GM18508 (cell line): Measurements from ENCODE around the gene NXNL1.

Experiments used
- ATAC-seq: cut with Tn5 transposase; IDR thresholded peaks from one replicate; pipeline ENCODE4 v1.9.1; 2021; ENCODE audit warnings: moderate number of reproducible peaks; ENCODE audit not compliant: insufficient read depth, unreplicated experiment

Gene NXNL1

DNA sequence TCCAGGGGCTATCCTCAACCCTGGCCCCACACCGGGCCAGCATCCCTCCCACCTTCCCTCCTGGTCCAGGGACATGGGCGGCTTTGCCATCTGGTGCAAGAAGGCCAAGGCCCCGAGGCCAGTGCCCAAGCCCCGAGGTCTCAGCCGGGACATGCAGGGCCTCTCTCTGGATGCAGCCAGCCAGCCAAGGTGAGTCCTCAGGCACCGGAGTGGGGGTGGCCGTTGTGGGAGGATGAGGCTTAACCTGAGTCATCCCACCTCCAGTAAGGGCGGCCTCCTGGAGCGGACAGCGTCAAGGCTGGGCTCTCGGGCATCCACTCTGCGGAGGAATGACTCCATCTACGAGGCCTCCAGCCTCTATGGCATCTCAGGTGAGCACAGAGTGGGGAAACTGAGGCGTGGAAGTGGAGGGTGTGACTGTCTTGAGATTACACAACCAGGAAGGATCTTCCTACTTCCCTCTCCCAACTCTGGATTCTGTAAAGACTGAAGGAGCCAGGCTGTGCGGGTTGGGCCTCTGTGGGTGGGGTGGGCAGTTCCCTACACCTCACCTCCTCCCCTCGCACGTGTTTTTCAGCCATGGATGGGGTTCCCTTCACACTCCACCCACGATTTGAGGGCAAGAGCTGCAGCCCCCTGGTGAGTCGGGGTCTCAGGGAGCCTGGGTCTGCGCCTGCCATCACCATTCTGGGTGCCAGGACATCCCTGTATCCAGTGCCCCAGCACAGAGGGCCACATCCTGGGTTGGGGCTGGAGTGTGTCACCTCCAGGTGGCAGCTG is 37.1 kb downstream of the NXNL1 start:
- no peak for ATAC-seq

DNA sequence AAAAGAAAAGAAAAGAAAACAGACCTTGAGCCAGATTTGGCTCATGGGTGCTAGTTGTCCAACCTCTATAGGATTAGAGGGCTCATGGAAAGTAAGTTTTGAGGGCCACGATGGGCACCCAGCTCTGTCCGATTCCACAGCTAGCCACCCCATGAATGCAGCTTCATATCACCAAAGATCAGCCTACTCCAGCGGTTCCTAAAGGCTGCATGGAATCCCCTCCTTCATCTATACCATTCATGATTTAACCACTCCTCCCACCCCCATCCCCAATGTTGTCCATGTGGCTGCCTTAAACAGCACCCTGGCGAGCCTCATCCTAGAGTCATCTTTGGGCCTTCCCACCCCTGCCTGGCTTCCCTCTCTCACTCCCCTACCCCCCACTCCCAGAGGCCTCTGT is 38.8 kb downstream of the NXNL1 start:
- ATAC-seq: no peak

DNA sequence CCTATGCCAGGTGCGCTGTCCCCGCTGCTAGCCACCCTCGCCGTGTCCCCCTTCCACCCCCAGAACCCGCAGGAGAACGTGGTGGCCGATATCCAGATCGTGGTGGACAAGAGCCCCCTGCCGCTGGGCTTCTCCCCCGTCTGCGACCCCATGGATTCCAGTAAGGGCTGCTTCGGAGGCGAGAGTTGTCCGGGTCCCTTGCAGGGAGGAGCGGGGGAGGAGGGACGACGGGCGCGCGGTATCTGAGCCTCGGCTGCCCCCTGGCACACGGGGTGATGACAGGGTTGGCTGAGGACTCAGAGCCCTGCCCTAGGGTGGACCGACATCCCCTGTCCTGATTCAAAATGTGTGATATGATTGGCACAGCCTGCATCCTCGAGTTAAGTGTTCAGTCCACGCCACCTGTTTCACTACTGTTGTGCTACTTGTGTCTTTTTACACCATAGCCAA is 40.2 kb downstream of the NXNL1 start:
- no peak for ATAC-seq

DNA sequence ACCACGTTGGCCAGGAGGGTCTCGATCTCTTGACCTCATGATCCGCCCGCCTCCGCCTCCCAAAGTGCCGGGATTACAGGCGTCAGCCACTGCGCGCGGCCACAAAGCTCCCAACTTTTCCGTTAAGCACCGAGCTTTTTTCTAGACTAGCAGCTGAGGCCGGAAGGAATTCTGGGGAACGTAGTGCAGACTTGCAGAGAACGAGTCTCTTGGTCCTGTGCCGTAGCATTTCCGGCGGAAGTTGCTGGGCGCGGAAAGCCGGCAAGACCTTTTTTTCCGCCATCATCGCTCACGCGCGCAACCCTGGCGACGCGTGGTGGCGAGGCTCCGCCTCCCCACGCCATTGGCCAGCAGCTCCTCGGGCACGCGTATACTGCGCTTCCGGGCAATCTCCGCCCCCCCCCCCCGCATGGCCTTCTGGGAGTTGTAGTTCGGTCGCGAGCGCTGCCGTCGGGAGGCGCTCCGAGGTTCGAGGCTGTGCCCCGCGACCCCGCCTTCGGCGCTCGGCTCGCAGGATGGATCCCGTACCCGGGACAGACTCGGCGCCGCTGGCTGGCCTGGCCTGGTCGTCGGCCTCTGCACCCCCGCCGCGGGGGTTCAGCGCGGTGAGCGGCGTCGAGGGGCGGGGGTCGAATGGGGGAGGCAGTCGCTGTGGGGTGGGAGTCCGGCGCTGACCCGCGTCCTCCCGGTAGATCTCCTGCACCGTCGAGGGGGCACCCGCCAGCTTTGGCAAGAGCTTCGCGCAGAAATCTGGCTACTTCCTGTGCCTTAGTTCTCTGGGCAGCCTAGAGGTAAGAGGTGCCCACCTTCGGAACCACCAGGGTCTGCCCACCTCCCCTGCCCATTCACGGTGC is 40.9 kb downstream of the NXNL1 start, which contains the start of gene MVB12A:
Gene MVB12A, plus strand, starts transcription at position 427 of the 854 bp plus-strand sequence. Its CDS starts 89 bp downstream, at position 516.
- ATAC-seq: no peak

DNA sequence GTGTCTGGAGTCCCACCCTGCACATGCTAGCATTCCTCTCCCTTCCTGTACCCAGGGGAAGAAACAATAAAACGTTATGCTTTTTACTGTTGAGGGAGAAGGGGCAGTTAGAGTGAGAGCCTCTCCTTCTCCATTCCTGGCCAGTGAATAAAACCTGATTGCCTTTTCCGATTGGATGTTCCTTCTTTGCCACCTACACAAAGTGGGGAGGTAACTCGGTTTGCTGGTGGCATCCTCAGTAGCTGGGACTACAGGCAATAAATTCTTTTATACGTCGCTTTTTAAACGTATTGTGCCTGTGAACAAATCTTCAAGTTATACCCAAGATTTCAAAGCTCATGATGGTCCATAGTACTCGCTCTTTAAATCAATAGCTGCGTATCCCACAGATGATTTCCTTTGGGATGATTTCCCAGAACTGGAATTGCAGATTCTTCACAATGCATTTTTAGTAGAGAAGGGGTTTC is 41.5 kb downstream of the NXNL1 start:
- no peak for ATAC-seq

GRCh38 chr19:17418710-17419109 is 42.0 kb downstream of the NXNL1 start:
- ATAC-seq: no peak

GRCh38 chr19:17415121-17415520 is 45.6 kb downstream of the NXNL1 start:
- ATAC-seq: no peak

DNA sequence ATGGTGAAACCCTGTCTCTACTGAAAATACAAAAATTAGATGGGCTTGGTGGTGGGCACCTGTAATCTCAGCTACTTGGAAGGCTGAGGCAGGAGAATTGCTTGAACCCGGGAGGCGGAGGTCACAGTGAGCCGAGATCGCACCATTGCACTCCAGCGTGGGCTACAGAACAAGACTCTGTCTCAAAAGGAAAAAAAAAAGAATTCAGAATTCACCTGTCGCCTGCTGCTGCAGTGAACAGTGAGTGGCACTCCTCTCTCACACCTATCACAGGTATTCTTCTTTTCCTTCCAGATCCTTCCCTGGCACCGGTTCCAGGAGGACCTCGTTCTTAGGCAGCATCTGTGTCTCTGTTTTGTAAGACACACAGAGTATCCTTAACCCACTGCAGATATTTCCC is 46.6 kb downstream of the NXNL1 start:
- ATAC-seq: no peak

- no peak for ATAC-seq
These were observed 48.9 kb downstream of the NXNL1 start for GRCh38 chr19:17411801-17412200.

DNA sequence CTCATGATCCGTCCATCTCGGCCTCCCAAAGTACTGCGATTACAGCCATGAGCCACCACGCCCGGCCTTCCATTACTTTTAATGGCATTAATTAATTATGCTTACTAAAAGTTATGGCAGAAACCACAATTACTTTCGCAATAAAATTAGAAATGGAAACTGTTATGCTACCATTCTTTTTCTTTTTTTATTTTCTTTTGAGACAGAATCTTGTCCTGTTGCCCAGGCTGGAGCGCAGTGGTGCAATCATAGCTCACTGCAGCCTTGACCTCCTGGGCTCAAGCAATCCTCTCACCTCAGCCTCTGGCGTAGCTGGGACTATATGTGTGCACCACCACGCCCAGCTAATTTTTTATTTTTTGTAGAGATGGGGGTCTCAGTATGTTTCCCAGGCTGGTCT is 50.7 kb downstream of the NXNL1 start:
- no peak for ATAC-seq

DNA sequence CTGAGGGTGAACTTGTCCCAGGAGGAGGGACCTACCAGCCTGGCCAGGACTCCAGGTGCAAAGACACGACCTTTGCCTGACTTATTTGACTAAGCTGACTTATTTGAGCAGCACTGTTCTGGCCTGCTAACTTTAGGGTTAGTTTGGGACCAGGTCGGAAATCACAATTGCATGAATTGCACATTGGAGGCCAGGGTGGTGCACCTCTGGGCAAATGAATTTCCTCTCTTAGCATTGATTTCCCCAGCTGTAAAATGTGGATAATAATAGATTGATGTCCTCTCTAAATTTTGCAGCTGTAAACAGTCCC is 53.9 kb downstream of the NXNL1 start:
- no peak for ATAC-seq

DNA sequence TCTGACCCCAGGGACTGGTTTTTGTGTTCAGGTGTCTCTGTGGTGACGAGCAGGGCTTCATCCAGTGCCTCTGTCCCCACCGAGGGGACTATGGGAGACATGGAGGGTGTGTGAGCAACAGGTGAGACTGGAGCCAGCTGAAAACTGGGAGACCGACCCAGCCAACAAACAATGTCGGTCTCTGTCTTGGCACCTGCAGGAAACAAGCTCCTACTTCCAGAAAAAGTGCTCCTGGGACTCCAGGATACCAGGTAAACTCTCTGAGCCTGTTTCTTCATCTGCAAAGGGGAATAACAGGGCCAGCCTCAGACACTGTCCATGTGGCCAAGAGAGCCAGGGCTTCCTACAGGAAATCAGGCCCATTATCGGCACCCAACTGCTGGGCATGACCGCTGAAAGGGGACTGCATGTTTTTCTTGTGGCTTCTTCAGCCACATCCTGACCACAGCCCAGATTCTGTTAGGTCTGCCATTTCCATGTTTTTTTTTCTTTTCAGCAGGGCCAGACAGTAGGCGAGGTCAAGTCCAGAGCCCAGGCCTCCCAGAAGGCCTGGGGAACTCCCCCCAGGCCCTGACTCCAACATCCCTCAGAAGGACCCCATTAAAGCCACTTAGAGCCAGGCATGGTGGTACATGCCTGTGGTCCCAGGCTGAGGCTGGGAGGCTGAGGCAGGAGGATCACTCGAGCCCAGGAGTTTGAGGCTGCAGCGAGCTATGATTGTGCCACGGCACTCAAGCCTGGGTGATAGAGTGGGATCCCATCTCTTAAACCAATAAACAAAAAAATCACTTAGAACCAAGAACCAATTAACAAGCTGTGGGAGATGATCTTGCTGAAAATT is 54.5 kb downstream of the NXNL1 start:
- no peak for ATAC-seq
